IPS DF 6.9 (cell line): ENCODE results near the gene RBM46.

Source experiments
- DNase-seq: peaks from one replicate; pipeline ENCODE4 v3.0.0-alpha.2; 2013; ENCODE audit warnings: low read depth, low spot score
- H3K27ac ChIP-seq: one replicate; pipeline ENCODE4 v1.5.1; 2013; ENCODE audit warnings: low read length, control low read depth
- H3K27me3 ChIP-seq: 2 replicates; pipeline ENCODE4 v1.6.1; 2013; ENCODE audit warnings: mild to moderate bottlenecking, low read length; ENCODE audit not compliant: control insufficient read depth, insufficient read depth
- H3K36me3 ChIP-seq: 2 replicates; pipeline ENCODE4 v1.6.1; 2013; ENCODE audit warnings: low read length; ENCODE audit not compliant: control insufficient read depth, insufficient read depth
- H3K4me1 ChIP-seq: 2 replicates; pipeline ENCODE4 v1.6.1; 2013; ENCODE audit warnings: low read length; ENCODE audit not compliant: control insufficient read depth, insufficient read depth
- H3K4me3 ChIP-seq: 2 replicates; pipeline ENCODE4 v1.5.1; 2013; ENCODE audit warnings: mild to moderate bottlenecking, low read length
- H3K9me3 ChIP-seq: 2 replicates; pipeline ENCODE4 v1.6.1; 2013; ENCODE audit warnings: low read length, inconsistent platforms; ENCODE audit not compliant: control insufficient read depth, insufficient read depth
- WGBS: extraction: QIAGEN DNeasy Blood & Tissue Kit; methylation state at CpG from one replicate; pipeline ENCODE4 v1.1.7; 2013; ENCODE audit warnings: mixed read lengths, missing lambda C conversion rate; ENCODE audit not compliant: insufficient read length, insufficient coverage; 5-methylcytosine and 5-hydroxymethylcytosine counted together

Gene RBM46

DNA sequence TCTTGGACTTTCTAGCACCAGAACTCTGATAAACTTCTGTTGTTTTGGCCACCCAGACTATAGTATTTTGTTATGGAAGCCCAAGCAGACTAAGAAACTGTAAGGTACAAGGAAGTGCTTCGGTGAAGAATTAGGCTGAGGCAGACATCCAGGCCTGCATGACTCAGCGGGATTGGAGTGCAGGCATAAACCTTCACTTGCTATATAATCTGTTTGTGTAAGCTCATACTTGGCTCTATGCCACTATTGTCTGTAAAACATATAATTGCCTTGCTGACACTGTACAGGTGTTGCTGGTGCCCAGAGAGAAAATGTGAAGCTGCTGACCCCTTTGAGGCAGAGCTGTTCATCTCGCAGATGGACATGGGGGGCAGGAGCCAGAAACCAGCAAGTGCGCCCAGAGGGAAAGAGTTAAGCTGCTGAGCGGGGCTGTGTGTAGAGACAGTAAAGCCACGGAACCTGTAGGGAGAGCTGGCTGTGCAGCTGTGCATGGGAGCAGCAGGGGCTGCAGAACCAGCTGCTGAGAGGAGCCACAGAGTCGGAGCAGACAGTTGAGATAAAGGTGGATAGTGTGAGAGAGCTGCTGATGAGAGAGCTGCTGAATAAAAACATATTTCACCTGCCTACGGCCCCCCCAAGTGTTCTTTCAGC is 96.2 kb downstream of the RBM46 start:
- no peaks in the 10 kb centered on the region for H3K9me3 ChIP-seq
- DNase-seq: no peak
- WGBS: no CpG with 5 or more reads among the region's 8 CpGs
- H3K27ac ChIP-seq: no peak overlapping the region
- no peak overlapping the region for H3K4me3 ChIP-seq
- no peaks in the 10 kb centered on the region for H3K36me3 ChIP-seq
- H3K4me1 ChIP-seq: no peaks in the 10 kb centered on the region
- no peaks in the 10 kb centered on the region for H3K27me3 ChIP-seq
